ENCODE data around the gene PIM2.

- TF ChIP-seq POLR2AphosphoS5 (IDR thresholded peaks at IDR 0.05; ENCODE audit: low read depth, low read length), result no peak
- TF ChIP-seq REST (IDR thresholded peaks at IDR 0.05; ENCODE audit: insufficient read depth in 1 of 2, low read depth in 2 of 2, low read length in 2 of 2), result no peak
- TF ChIP-seq SIN3A (IDR thresholded peaks at IDR 0.05; ENCODE audit: borderline replicate concordance, insufficient read depth, low read length), result no peak
- TF ChIP-seq TAF1 (IDR thresholded peaks at IDR 0.05; ENCODE audit: borderline replicate concordance, insufficient read depth, low read length), result no peak
- no peak for TF ChIP-seq FOXP2 (optimal IDR thresholded peaks at IDR 0.05; ENCODE audit: borderline replicate concordance, extremely low read depth, extremely low read length, insufficient read depth)
Observed at GRCh38 chrX:48934581-48935300, 15.9 kb upstream of the PIM2 start.

Data from PFSK-1 (cell line).